CMK (cell line): ENCODE results near the gene ZNF157.

Experiments used
- DNase-seq: peaks from one replicate; pipeline ENCODE4 v3.0.0-alpha.2; 2010; ENCODE audit warnings: low read depth

Gene ZNF157

DNA sequence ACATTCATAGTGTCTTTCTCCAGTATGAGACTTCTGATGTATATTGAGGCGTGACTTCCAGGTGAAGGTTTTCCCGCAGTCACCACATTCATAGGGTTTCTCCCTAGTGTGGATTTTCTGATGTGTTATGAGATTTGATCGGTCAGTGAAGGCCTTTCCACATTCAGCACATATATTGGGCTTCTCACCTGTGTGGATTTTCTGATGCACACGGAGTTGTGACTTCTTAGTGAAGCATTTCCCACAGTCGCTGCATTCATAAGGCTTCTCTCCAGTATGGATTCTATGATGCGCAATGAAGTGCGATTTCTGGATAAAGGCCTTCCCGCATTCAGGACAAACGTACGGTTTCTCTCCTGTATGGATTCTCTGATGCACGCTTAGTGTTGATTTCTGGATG, 77.2 kb downstream of the ZNF157 start:
- DNase-seq = no peak

GRCh38 chrX:47448165-47448806, 77.9 kb downstream of the ZNF157 start:
- no peak for DNase-seq

DNA sequence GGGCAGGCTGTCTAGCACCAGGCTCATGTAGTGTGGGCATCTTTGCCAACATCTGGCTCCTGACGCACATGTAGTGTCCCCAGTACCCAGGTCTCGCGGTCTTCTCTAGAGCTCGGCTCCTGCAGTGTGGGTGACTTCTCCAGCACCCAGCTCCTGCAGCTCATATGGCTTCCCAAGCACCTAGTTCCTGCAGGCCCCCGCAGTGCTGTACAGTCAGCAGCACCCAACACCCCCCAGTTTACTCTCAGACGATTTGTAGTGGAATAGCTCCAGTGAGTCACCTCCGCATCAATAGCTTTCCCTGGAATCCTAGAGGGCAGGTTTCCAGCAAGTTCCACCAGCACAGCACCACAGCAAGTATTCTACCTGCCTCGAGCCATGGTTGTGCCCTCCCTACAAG, 81.7 kb downstream of the ZNF157 start:
- DNase-seq = no peak

DNA sequence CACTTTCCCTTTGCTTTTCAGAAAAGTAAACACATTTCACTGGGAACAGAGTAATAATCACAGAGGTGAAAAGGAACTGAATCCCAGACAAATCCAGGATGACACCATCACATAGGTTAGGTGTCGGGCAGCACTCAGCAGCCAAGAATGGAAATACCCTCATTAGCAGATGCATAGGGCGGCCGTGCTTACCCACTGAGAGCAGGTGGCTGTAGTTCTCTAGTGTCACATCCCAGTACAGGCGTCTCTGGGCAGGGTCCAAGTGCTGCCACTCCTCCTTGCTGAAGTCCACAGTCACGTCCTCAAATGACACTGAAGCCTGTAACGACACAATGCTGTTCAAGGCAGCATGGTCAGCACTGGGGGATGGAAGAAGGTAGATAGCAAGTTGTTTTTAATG, 85.7 kb downstream of the ZNF157 start:
- no peak for DNase-seq

- DNase-seq = no peak
Observed at GRCh38 chrX:47458528-47458927, 88.2 kb downstream of the ZNF157 start.

DNA sequence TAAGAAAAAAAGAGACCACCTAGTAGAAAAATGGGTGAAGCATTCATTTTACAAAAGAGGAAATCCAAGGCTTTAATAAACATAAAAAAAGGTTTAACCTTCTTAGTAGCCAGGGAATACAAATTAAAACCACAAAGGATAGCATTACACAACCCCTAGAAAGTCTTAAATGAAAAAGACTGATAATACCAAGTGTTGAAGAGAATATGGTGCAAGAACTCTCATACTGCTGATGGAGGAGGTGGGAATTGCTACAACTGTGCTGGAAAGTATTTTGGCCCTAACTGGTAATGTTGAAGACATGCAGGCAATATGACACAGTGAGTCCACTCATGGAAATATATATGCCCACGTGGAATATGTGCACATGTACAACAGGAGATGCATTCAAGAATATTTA, 90.2 kb downstream of the ZNF157 start:
- DNase-seq = no peak
